Activated CD8-positive, alpha-beta T cell treated with anti-CD3 and anti-CD28 coated beads for 36 hours (primary cell): ENCODE data around the gene PKMYT1. TPM values are rescaled to one million over a fixed set of nuclear protein-coding genes. Genes with fewer than 3 reads are reported as not detected.

Experiments
- ATAC-seq: fragments of 200-7000 bp; cut with Tn5 transposase; one replicate; pipeline ENCODE4 v1.10.0; 2021; ENCODE audit warnings: mild to moderate bottlenecking, moderate library complexity
- CTCF ChIA-PET: fragments of 350-600 bp; sonication (Branson Sonifier 250); formaldehyde crosslinking; loops from one replicate; lab custom pipeline; 2021; ENCODE audit warnings: antibody characterized with exemption; lab: Charles Lee
- POLR2A ChIA-PET: fragments of 350-600 bp; sonication (Branson Sonifier 250); formaldehyde crosslinking; loops from one replicate; lab custom pipeline; 2021; ENCODE audit warnings: antibody characterized with exemption; lab: Charles Lee
- DNase-seq: peaks from one replicate; pipeline ENCODE4 v3.0.0-alpha.2; 2020
- H3K27ac Mint-ChIP-seq: one replicate; pipeline ENCODE4 v1.8.0; 2021; ENCODE audit warnings: mild to moderate bottlenecking, mixed read lengths
- H3K27me3 Mint-ChIP-seq: one replicate; pipeline ENCODE4 v1.8.0; 2021; ENCODE audit warnings: mixed read lengths
- H3K36me3 Mint-ChIP-seq: one replicate; pipeline ENCODE4 v1.8.0; 2021; ENCODE audit warnings: low read depth, mixed read lengths
- H3K4me1 Mint-ChIP-seq: one replicate; pipeline ENCODE4 v1.8.0; 2021; ENCODE audit warnings: low read depth, mixed read lengths
- H3K4me3 Mint-ChIP-seq: one replicate; pipeline ENCODE4 v1.8.0; 2021; ENCODE audit warnings: mild to moderate bottlenecking, moderate library complexity, mixed read lengths
- H3K9me3 Mint-ChIP-seq: one replicate; pipeline ENCODE4 v1.8.0; 2021; ENCODE audit warnings: mixed read lengths
- intact Hi-C: fragments of 100-400 bp; cut with micrococcal nuclease; formaldehyde crosslinking; loops from one replicate; pipeline ENCODE4 v1.10.0; 2022
- total RNA-seq, 2 experiments: library from RNA; stranded (reverse); gene quantifications; one replicate each; pipeline ENCODE4 v1.2.3, GENCODE V29; 2021
- TF ChIP-seq, protein P1 (sequence below): fragments of 200-600 bp; IDR thresholded peaks from one replicate; pipeline ENCODE4 v1.8.0; 2022; ENCODE audit warnings: antibody characterized with exemption, mild to moderate bottlenecking

The PKMYT1 gene
- total RNA-seq, 2 experiments from 2014 or later: 121 to 123 TPM

DNA sequence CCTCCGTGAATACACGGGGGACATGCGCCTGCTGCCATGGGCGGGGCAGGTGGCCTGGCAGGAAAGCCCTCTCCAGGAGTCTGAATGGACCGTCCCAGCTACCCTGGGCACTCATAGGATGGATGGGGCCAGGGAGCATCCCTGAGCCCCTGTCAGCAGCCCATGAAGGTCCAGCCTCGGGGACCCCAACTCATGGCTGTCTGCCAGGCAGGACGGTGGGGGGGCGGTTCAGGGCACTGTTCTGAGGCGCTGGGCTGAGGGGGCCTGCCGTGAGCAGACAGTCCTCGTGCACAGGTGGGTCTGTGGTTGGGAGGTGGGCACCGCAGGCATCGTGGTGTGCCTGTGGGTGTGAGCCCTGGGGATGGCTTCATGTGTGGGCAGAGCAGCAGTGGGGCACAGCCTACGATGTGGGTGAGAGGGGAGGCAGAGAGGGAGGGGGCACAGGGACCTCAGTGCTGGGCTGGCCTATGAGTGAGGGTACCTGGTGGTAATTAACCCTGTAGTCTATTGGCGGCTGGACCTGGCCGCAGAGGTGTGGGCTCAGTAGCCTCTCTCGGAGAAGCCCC lies 6.5 kb upstream of the PKMYT1 start:
- H3K4me3 Mint-ChIP-seq: no peak overlapping the region

GRCh38 chr16:2985893-2986355 lies 5.7 kb upstream of the PKMYT1 start:
- Mint-ChIP-seq H3K4me3 (no peak overlapping the region), H3K36me3 (no peaks in the 10 kb centered on the region), H3K4me1 (peaks cover 6% of the 10 kb centered on the region), H3K27me3 (no peaks in the 10 kb centered on the region), H3K9me3 (no peaks in the 10 kb centered on the region), H3K27ac (no peak overlapping the region)
- intact Hi-C loops: no loop called here
- TF ChIP-seq, protein P1, sequence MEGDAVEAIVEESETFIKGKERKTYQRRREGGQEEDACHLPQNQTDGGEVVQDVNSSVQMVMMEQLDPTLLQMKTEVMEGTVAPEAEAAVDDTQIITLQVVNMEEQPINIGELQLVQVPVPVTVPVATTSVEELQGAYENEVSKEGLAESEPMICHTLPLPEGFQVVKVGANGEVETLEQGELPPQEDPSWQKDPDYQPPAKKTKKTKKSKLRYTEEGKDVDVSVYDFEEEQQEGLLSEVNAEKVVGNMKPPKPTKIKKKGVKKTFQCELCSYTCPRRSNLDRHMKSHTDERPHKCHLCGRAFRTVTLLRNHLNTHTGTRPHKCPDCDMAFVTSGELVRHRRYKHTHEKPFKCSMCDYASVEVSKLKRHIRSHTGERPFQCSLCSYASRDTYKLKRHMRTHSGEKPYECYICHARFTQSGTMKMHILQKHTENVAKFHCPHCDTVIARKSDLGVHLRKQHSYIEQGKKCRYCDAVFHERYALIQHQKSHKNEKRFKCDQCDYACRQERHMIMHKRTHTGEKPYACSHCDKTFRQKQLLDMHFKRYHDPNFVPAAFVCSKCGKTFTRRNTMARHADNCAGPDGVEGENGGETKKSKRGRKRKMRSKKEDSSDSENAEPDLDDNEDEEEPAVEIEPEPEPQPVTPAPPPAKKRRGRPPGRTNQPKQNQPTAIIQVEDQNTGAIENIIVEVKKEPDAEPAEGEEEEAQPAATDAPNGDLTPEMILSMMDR: no peak
- CTCF ChIA-PET: interaction anchor here (2.3 kb wide), 1 partner anchor 43 kb away, joined by 14 read pairs; no protein-coding TSS in a partner anchor
- ATAC-seq: no peak
- DNase-seq: no peak
- POLR2A ChIA-PET: no interaction called here

More for the DNA sequence above, 6.5 kb upstream of the PKMYT1 start:
- no peak for DNase-seq
- CTCF ChIA-PET: interaction anchor here (1.5 kb wide), 1 partner anchor 45 kb away, joined by 4 read pairs; no protein-coding TSS in a partner anchor
- H3K9me3 Mint-ChIP-seq: no peaks in the 10 kb centered on the region
- TF ChIP-seq, protein P1: no peak
- peaks cover 5% of the 10 kb centered on the region for H3K4me1 Mint-ChIP-seq
- no peak overlapping the region for H3K27ac Mint-ChIP-seq
- H3K27me3 Mint-ChIP-seq: no peaks in the 10 kb centered on the region
- intact Hi-C loops: no loop called here
- no peak for ATAC-seq
- H3K36me3 Mint-ChIP-seq: no peaks in the 10 kb centered on the region
- POLR2A ChIA-PET: no interaction called here

DNA sequence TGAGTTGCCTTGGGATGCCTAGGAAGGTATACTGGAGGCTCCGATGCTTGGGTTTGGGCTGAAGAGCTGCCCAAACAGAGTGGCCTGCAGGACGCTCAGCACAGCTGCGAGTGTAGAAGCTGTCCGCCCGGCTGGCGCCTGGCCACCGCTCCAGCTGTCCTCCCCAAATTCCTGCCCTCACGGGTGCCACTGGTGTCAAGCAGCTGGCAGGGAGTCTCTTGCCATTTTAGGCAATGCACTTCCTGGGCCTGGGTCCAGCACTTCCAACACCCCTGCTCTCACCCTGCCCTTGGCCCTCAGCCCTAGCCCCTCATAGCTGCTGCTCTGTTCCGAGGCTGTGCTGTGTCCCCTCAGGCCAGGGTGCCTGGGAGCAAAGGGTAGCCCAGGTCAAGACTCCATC lies 5.2 kb upstream of the PKMYT1 start:
- Mint-ChIP-seq H3K9me3 (no peaks in the 10 kb centered on the region), H3K36me3 (no peaks in the 10 kb centered on the region), H3K27ac (no peak overlapping the region), H3K4me1 (peaks cover 6% of the 10 kb centered on the region), H3K4me3 (no peak overlapping the region), H3K27me3 (no peaks in the 10 kb centered on the region)
- intact Hi-C loops: no loop called here
- DNase-seq (no peak), ATAC-seq (no peak)
- ChIA-PET CTCF (interaction anchor here (1.4 to 2.3 kb wide), 2 partner anchors 16 to 43 kb away, joined by 7 to 14 read pairs; partner anchors contain the start of gene PAQR4), POLR2A (no interaction called here)
- TF ChIP-seq, protein P1: no peak

- TF ChIP-seq, protein P1: peak; percentile 97
- Mint-ChIP-seq H3K4me3 (peak overlapping the region; percentile 27), H3K27ac (no peak overlapping the region), H3K36me3 (peaks cover 4% of the 10 kb centered on the region), H3K27me3 (no peaks in the 10 kb centered on the region), H3K4me1 (peaks cover 9% of the 10 kb centered on the region), H3K9me3 (no peaks in the 10 kb centered on the region)
- DNase-seq (peak; percentile 82), ATAC-seq (peak; percentile 62)
- intact Hi-C loops: no loop called here
- CTCF ChIA-PET: interaction anchor here (1.0 to 2.6 kb wide), 9 partner anchors 14 to 58 kb away, joined by 3 to 14 read pairs (median 7); partner anchors contain the start of genes KREMEN2 and PAQR4
- POLR2A ChIA-PET: no interaction called here
Observed at GRCh38 chr16:2983706-2984136, 3.5 kb upstream of the PKMYT1 start.

DNA sequence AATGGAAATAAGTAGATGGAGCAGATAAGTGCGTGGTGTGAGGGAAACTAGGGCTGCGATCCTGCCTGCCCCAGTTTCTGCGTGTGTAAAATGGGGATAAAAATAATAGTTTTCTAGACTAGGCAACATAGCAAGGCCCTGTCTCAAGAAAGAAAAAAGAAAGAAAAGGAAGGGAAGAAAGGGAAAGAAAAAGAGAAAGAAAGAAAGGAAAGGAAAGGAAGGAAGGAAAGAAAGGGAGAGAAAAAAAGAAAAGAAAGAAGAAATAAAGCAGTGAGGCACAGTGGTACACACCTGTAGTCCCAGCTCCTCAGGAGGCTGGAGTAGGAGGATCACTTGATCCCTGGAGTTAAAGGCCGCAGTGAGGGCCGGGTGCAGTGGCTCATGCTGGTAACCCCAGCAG lies 2.2 kb upstream of the PKMYT1 start:
- ChIA-PET CTCF (interaction anchor here (1.0 to 2.5 kb wide), 6 partner anchors 13 to 49 kb away, joined by 3 to 14 read pairs (median 8); partner anchors contain the start of genes KREMEN2 and PAQR4), POLR2A (no interaction called here)
- intact Hi-C loops: no loop called here
- ATAC-seq: no peak
- no peak overlapping the region for H3K4me3 Mint-ChIP-seq
- TF ChIP-seq, protein P1: no peak
- peaks cover 13% of the 10 kb centered on the region for H3K4me1 Mint-ChIP-seq
- DNase-seq: no peak
- H3K9me3 Mint-ChIP-seq: no peaks in the 10 kb centered on the region
- no peak overlapping the region for H3K27ac Mint-ChIP-seq
- H3K27me3 Mint-ChIP-seq: no peaks in the 10 kb centered on the region
- peaks cover 14% of the 10 kb centered on the region for H3K36me3 Mint-ChIP-seq
